Esophagus muscularis mucosa (tissue), 3 donors: ENCODE measurements around the gene LMO3.

Experiments used
- POLR2AphosphoS5 ChIP-seq, 2 donors: sonication (generic); formaldehyde crosslinking; IDR thresholded peaks; one replicate each; pipeline ENCODE4 v1.6.1; 2017; ENCODE audit warnings: antibody characterized with exemption in 2 of 2
- TF ChIP-seq, protein P1 (sequence below), 3 experiments: fragments of 200-600 bp in 2 of 3; fragments of 450-650 bp in 1 of 3; sonication (generic) in 2 of 3; IDR thresholded peaks; one replicate each; pipeline ENCODE4 v1.5.1; 2017 to 2019; ENCODE audit warnings: antibody characterized with exemption in 3 of 3, mild to moderate bottlenecking in 2 of 3, moderate library complexity in 1 of 3

DNA sequence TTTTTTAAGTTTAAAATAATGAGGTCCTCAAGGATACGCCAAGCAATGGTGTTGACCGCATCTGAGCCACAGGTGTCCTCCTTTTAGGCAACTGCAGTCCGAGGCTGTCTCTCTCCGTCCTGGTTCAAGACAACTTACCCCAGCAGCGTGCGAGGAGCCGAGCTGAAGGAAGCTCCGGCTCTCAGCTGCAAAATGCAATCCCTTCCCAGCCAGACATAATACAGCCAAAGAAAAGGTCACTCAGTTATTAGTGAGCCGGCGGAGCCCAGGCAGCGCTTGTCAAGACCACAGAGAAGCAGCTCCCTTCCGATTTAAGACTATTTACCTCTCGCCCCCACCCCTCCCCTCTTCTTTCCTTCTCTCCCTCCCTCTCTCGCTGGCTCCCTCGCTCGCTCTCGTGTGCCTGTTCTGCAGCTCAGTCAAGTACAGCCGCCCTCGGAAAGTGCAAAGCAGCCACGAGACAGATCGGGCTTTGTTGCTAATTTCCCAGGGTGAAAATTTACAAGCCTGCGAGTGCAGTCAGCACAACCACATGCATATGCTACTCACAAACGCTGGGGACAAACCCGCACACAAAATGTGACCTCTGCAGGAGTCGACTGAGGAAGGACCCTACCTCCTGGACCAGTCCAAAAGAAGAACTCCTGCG is 363 bp upstream of the LMO3 start:
- TF ChIP-seq, protein P1, sequence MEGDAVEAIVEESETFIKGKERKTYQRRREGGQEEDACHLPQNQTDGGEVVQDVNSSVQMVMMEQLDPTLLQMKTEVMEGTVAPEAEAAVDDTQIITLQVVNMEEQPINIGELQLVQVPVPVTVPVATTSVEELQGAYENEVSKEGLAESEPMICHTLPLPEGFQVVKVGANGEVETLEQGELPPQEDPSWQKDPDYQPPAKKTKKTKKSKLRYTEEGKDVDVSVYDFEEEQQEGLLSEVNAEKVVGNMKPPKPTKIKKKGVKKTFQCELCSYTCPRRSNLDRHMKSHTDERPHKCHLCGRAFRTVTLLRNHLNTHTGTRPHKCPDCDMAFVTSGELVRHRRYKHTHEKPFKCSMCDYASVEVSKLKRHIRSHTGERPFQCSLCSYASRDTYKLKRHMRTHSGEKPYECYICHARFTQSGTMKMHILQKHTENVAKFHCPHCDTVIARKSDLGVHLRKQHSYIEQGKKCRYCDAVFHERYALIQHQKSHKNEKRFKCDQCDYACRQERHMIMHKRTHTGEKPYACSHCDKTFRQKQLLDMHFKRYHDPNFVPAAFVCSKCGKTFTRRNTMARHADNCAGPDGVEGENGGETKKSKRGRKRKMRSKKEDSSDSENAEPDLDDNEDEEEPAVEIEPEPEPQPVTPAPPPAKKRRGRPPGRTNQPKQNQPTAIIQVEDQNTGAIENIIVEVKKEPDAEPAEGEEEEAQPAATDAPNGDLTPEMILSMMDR (IDR thresholded peaks at IDR 0.05), result no peak
- TF ChIP-seq POLR2AphosphoS5 (IDR thresholded peaks at IDR 0.05), result peak in 1 of 2 donors; percentile 57
